HG03064 (cell line): ENCODE results near the gene ST6GAL2.

ENCODE experiments used
- ATAC-seq: cut with Tn5 transposase; IDR thresholded peaks from one replicate; pipeline ENCODE4 v1.9.1; 2021; ENCODE audit warnings: low read depth; ENCODE audit not compliant: unreplicated experiment

Gene ST6GAL2, protein sequence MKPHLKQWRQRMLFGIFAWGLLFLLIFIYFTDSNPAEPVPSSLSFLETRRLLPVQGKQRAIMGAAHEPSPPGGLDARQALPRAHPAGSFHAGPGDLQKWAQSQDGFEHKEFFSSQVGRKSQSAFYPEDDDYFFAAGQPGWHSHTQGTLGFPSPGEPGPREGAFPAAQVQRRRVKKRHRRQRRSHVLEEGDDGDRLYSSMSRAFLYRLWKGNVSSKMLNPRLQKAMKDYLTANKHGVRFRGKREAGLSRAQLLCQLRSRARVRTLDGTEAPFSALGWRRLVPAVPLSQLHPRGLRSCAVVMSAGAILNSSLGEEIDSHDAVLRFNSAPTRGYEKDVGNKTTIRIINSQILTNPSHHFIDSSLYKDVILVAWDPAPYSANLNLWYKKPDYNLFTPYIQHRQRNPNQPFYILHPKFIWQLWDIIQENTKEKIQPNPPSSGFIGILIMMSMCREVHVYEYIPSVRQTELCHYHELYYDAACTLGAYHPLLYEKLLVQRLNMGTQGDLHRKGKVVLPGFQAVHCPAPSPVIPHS

DNA sequence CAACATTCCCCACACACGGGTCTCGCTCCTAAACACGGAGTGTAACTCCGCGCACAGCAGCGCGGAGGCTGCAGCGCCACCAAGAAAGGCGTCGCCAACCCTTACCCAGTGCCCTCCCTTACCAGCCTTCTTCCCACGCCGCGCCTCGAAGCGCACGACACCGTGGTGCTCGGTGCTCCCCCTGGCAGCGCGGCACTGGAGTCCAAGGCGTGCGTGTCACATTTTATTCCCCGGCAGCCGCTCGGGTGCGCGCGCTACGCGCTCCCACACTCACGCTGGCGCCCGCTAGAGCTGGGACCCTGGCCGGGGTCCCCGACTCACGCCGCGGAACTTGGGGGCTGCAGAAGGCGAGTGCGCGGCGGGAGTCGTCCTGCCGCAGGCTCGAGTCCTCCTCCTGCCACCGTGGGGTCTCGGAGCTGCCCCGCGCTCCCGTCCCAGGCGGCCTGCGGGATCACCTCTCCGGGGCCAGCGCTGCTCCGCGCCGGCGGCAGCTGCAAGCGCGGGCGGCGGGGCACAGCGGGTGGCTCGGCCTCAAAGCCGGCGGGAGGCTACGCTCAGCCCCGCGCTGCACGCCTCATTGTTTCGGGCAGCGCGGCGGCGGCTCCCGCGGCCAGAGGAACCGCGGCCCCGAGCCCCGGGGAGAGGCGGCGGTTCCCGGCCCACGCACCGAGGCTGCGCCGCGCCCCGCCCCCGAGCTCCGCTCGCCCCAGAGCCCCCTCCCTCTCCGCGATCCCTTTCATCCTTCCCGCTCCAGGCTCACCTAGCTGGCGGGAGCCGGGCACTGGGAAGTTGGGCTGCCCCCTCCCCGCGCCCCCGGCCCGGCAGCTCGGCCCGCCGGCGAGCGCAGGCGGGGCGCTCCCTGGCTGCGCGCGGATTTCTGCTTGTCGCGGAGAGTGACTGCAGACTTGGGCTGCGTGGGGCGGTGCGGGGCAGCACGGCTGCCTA is at the start of gene ST6GAL2:
TSS of gene ST6GAL2 (minus strand) at position 197 of the 945 bp plus-strand sequence. CDS start 42,190 bp downstream, outside the sequence.
- no peak for ATAC-seq

DNA sequence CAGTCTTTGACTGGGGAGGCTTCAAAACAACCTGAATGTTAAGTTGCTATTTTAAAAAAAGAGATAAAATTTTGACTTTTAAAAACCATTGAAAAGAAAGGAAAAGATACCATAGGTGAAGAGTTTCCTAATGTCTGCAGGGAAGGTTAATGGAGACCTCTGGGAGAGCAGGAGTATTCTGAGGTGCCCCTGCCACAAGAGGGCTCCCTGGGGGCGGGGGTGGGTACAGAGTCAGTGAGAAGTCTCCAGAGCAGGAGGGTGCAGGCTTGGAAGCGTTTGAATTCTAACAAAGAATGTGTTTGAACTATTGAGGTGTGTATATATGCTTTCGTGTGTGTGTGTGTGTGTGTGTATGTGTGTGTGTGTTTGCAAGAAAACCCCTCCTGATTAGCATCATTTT is 46.7 kb upstream of the ST6GAL2 start:
- ATAC-seq: no peak

DNA sequence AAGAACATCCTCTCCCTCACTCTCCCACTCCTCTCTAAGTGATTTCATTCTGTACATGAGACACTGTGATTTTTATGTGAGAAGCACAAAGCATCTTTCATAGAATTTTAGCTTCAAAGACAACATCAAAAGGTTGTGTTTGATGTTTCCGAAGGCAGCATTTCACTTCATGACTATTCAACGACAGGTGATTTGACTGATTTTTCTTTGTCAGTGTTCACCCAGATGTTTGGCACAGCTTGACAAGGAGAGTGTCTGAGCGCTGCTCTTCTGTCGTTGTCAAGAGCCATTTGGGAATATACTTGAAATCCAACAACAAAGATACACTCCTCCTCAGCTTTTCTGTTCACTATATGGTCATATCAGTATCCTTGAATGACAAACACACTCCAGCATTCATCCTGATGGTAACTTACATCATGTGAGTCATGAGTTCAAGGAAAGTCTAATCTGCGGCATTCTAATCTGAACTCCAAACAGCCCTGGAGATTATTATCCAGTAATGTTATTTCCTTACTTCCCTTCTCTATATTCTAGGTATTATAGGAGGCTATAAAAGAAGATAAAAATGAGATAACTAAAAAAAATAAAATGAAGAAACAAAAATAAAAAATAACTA is 45.9 kb upstream of the ST6GAL2 start:
- ATAC-seq: no peak

DNA sequence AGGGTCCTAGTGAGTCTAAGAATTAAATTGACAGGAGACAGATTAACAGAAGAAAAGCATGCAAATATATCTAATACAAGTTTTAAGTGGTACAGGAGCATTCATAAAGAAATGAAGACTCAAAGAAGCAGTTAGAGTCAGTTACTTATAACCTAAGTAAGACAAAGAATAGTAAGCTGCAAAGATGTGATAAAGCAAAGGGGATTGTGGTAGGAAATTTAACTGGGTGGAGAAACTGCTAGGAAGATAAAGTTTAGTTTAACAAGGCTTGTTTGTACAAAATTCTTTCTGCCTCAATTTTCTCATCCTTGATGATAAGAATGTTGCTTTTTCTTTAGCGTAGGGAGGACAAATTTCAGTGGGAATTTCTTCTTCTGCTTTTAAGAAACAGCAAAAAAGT is 35.5 kb upstream of the ST6GAL2 start:
- no peak for ATAC-seq

DNA sequence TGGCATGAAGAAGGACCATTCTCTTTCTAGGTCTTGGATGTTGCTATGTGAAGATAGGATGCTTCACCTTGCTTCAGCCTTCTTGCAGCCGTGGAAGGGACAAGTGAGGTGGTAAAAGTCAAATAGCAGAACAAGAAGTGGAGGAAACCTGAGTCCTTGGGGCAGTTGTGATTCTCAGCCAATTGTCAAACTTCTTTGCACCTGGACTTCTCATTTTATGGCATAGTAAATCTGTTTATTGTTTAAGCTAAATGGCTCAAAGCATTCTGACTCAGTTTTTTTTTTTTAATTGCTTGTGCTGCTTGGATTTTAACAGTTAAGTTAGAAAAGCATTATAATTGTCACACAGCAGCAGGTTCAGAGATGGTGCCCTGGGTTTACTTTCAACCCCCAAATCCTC is 33.0 kb upstream of the ST6GAL2 start:
- no peak for ATAC-seq

DNA sequence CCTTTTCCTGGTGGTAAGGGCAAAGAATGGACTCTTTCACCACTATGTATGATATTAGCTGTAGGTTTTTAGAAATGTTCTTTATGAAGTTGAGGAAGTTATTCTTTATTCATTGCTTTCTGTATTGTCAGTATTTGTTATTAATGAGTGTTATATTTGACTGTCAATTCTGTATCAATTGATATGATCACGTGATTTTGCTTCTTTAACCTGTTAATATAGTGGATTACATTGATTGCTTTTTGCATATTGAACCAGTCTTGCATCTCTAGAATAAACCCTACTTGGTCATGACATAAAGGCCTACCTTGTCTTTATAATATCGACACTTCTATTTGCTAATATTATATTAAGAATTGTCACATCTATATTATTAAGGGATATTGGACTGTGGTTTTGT is 18.3 kb upstream of the ST6GAL2 start:
- no peak for ATAC-seq

DNA sequence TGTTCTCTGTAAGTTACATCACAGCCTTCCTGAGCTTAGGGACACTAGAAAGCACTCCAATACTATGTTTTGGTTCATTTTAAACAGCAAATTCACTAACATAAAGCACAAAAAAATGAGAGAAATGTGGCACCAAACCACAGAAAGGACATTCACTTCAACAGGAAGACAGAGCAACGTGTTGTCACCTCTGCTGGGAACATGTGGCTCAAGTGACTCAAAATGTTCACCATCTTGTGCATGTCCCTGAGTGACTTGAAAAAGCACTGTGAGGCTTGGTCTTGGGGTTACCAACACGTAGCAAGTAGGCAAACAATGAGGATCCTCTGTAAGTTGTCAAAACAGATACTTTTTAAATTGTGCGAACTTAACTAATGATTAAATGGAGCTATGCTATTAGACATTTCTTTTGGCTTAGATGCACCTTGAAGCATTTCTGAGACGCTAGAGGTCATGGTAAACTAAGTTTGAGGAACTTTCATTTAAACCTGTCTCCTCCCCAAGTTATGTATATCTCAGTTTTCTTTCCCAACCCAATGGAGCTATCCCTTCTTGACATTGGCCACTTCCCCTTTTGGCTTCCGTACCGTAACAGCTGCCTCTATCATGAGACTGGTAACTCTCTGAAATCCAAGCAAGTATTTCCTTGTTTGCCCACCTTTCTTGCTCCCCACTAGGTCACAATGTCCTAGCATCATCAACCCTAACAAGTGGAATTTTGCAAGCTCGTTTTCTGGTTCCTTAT is 14.0 kb upstream of the ST6GAL2 start:
- no peak for ATAC-seq

DNA sequence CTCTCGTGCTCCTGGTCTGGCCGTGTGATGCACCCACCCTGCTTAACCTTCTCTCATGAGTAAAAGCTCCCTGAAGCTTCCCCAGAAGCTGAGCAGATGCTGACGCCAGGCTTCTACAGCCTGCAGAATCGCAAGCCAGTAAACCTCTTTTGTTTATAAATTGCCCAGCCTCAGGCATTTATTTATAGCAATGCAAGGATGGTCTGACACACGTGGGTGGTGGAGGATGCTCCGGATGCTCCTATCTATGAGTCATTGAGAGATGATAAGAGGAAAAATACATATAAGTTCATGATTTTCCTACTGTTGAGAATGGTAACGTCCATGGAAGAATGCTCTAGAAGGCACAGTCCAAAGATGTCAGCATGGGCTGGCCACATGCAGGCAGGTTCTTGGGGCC is 8.6 kb upstream of the ST6GAL2 start:
- ATAC-seq: no peak

DNA sequence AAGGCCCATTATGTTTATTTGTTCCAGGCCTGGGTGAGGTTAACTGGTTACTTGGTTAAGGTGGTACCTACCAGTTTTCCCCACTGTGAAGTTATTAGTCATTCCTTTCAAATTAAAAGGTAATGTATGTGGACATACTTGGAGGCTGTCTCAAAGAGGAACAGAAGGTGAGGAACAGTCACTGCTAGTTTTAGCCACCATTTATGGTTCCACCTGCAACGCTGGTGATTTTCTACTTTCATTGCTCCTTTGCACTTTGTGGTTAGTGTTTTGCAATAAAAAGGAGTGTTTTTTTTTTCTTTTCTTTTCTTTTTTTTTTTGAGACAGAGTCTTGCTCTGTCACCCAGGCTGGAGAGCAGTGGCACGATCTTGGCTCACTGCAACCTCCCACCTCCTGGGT is 6.1 kb upstream of the ST6GAL2 start:
- ATAC-seq: no peak

DNA sequence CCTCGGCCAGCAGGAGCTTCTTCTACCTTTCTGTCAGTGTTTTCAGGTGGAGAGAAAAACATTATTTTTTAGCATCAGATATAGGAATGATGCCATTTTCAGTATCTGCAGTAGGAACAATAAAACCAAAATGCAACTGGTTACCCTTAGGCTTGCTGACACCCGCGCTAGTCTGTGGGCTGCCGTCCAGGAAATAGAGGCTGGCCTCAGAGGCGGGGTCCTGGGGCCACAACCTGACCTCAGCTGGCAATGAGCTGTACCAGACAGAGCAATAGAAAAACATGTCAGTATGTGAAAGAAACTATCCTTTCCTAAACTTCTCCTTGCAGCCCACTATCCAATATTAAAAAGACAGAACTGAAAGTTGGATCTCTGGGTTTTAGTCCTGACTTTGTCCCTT is 4.6 kb upstream of the ST6GAL2 start:
- ATAC-seq: no peak

DNA sequence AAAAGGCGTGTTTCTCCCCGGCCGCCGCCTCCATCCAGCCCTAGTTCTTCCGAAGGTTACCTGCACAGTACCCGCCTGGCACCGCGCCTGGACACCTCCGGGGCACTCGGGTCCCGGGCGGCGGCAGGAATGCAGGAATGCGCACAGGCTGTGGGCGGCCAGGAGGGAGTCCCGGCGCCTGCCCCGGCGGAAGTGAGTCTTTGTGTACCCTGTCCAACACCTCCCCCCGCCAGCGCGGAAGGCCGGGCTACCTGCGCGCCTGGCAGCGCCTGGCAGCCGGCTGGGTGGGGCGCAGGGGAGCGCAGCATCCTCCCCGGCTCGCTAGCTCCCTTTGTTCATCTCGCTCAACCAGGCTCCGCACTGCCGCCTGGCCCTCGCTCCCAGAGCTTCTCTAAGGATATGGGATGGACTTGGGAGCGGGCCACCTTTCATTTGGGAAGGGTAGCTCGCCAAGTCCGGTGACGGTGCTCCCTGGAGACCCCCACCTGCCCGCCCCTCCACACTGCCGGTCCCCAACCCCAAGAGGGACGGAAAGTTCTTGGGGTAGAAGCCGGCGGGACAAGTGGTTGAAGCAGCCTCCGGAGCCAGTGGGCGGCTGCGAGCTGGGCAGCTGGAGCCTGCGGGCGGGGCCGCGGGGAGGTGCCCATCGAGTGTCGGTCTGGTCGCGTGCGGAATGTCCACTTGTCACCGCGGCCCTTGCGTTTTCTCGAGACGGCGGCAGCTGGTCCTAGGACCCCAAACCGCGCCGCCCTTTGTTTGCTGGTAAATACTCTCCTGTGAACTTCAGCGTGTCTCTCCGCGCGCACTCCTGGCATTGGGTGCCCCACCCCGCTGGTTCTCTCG is 1.2 kb upstream of the ST6GAL2 start:
- ATAC-seq: no peak

DNA sequence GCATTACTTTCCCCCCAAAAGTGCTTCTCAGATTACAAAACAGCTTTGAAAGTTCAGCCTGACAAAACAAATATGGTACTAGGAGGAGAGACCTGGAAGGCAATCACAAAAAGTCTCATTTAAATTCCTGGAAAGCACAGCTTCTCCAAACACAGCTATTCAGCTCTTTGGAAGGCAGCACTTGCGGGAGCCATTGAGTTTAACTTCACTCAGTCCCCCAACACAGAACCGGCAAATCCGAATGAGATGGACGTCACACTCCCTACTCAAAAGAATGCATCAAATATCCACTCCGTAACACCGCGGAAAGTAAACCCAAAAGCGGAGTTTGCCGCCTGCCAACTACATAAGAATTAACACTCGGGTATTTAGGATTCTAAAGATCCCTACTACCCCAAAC is 638 bp downstream of the ST6GAL2 start:
- ATAC-seq: no peak

DNA sequence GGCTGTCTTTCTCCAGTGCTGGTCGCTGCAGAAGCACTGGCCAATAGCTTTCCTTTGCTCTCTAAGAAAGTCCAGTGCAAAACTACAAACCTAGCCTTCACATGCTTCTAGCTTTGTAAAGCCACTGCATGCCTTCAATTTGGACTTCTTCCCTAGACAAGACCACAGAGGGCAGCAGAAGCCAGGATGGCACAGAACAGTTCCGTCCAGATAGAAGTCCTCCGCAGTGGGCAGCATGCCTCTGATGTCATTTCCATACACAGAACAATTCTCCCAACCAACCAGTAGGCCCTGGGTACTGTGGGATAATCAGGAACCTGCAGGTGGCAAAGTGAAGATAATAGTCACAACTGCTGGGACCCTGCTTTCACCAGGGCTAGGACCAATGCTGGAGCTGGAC is 3.3 kb downstream of the ST6GAL2 start:
- ATAC-seq: no peak

DNA sequence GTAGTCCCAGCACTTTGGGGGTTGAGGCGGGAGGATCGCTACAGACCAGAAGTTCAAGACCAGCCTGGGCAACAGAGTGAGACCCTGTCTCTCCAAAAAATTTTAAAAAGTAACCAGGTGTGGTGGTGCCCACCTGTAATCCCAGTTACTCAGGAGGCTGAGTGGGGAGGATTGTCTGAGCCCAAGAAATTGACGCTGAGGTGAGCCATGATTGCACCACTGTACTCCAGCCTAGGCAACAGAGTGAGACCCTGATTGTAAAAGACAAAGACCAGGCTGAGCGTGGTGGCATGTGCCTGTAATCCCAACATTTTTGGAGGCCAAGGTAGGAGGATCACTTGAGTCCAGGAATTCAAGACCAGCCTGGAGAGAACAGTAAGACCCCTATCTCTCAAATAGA is 7.8 kb downstream of the ST6GAL2 start:
- no peak for ATAC-seq

DNA sequence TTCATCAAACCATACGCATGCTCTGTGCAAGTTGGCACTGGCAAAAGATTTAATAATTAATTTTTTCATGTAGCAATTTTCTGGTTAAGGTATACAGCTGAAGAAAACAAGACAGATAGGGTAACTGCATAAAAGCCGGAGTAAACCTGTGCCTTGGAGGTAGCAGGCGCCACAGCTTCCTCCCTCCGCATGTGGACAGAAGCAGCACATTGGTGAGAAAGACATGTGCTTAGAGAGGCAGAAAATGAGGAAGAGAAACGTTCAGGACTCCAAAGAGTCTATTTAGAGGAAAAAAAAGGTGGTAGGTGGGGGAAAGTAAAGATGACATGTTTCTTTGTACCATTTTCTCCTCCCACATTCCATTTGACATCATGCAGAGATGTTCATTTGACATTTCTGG is 9.3 kb downstream of the ST6GAL2 start:
- ATAC-seq: no peak

DNA sequence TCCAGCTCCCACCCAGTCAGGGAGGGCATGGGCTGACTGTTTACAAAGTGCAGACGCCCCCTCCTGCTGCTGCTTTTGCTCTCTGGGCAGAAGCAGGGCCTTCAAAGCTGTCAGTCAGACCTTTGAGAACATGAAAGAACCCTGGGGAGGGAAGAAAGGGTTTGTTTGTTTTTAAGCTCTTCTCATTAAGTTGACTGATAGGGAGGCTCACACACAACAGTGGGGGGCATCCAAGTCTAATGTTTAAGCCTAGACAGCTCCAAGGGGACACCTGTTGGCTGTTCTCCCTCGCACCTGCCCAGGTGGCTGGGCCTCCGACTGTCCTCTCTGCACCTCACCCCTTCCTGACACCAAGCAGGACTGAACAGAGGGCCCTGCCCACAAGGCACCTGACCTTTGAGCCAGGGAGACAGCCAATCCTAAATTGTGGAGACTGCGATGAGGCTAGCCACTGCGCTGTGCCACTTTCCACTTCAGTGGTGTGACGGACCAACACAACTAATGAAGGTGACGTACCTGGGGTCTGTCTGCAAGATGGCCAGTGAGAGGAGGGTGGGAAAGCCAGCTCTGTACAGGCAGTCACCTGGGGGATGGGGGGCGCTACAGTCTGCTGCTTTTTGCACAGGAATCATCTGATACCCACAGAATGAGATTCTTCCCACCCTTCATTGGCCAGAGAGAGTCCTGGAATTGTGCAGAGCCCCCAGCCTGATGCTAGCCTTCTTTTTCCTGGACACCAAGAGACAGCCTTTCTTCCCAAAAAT is 16.3 kb downstream of the ST6GAL2 start:
- no peak for ATAC-seq

DNA sequence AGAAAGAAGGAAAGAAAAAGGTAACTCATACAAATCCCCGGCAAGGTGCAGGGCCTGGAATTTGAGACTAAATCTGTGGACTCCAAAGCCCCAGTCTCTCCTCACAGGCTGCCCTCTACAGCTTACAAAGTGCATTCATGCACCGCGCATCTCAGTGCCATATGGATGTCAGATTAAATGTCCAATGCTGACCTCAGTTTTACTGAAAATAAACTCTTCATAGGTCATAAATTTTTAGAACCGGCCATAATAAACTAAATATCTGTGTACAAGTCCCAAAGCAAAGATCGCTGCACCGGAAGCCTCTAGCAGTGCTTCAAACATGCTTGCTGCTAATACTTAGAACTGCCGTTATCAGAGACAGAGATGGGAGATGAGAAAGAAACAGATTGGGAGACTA is 17.7 kb downstream of the ST6GAL2 start:
- ATAC-seq: no peak

DNA sequence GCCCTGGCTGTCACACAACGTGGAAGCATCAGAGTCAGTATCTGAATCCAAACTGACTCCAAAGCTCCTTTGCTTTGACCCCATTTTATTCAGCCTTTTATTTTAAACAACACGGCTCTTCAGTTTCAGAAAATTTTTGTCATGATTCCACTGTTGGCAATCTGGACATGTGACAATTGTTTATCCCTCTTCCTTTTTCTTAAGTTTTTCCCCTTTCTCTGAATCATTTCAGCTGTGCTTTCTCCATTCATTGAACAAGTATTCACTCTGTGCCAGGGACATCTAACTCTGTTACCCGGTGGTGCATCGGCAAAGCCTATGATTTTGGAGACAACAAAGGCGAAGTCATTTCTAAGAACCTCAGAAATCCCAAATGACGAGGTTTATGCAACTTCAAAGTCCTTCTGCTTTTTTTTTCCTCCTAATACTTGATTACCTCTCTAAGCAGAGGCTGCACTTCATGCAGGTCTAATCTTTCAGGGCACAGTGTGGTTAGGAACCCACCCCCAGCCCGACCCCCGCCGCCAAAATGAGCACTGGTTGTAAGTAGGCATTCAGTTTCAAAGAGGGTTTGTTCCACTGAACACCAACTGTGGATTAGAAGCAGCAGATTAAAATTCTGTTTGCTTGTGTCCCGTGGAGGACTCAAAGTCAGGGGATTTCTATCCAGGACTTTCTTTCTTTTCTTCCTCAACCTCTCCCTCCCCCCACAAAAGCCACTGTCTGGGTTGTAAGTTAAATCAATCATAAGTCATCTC is 18.6 kb downstream of the ST6GAL2 start:
- no peak for ATAC-seq
